ENCODE results near the gene SCCPDH.
"Not testable (repeated sequence)": the region's sequence is repeated elsewhere in the genome, so short reads cannot be mapped to it uniquely, and the experiment has no call there.

SCCPDH gene

DNA sequence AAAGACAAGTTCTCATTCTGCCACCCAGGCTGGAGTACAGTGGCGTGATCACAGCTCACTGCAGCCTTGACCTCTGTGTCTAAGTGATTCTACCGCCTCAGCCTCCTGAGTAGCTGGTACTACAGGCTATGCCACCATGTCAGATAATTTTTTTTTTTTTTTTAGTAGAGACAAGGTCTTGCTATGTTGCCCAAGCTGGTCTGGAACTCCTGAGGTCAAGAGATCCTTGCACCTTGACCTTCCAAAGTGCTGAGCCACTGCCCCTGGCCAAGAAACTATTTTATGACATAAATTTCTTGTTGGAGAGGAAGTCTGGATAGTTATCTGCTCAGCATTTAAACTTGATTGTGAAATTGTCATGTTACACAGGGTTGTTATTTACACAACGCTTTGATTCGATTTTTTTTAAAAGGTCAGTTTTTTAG, 2.1 kb downstream of the SCCPDH start:
- H3K27ac ChIP-seq (replicated peaks), result no peak overlapping the region; the same call in 1 of the 2 replicates
- DNase-seq (ENCODE audit: low read depth in 1 of 2, low spot score in 1 of 2), result peak; percentile 3 to 56
- TF ChIP-seq GABPA (IDR thresholded peaks at IDR 0.05; ENCODE audit: low read depth), result no peak
- TF ChIP-seq SPI1 (IDR thresholded peaks at IDR 0.05; ENCODE audit: borderline replicate concordance, low read depth), result no peak
- TF ChIP-seq CTCF (IDR thresholded peaks at IDR 0.05; ENCODE audit: insufficient read depth, low read length), result no peak
- no peak for TF ChIP-seq POLR2AphosphoS5 (IDR thresholded peaks at IDR 0.05; ENCODE audit: low read depth)
- TF ChIP-seq, protein P1, sequence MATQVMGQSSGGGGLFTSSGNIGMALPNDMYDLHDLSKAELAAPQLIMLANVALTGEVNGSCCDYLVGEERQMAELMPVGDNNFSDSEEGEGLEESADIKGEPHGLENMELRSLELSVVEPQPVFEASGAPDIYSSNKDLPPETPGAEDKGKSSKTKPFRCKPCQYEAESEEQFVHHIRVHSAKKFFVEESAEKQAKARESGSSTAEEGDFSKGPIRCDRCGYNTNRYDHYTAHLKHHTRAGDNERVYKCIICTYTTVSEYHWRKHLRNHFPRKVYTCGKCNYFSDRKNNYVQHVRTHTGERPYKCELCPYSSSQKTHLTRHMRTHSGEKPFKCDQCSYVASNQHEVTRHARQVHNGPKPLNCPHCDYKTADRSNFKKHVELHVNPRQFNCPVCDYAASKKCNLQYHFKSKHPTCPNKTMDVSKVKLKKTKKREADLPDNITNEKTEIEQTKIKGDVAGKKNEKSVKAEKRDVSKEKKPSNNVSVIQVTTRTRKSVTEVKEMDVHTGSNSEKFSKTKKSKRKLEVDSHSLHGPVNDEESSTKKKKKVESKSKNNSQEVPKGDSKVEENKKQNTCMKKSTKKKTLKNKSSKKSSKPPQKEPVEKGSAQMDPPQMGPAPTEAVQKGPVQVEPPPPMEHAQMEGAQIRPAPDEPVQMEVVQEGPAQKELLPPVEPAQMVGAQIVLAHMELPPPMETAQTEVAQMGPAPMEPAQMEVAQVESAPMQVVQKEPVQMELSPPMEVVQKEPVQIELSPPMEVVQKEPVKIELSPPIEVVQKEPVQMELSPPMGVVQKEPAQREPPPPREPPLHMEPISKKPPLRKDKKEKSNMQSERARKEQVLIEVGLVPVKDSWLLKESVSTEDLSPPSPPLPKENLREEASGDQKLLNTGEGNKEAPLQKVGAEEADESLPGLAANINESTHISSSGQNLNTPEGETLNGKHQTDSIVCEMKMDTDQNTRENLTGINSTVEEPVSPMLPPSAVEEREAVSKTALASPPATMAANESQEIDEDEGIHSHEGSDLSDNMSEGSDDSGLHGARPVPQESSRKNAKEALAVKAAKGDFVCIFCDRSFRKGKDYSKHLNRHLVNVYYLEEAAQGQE (IDR thresholded peaks at IDR 0.05; ENCODE audit: insufficient replicate concordance, low read depth), result no peak
- H3K27me3 ChIP-seq (ENCODE audit: insufficient read depth, poor library complexity, severe bottlenecking), result no peaks in the 10 kb centered on the region
- no peak overlapping the region for H3K4me3 ChIP-seq (replicated peaks; ENCODE audit: insufficient read depth, low read length)

DNA sequence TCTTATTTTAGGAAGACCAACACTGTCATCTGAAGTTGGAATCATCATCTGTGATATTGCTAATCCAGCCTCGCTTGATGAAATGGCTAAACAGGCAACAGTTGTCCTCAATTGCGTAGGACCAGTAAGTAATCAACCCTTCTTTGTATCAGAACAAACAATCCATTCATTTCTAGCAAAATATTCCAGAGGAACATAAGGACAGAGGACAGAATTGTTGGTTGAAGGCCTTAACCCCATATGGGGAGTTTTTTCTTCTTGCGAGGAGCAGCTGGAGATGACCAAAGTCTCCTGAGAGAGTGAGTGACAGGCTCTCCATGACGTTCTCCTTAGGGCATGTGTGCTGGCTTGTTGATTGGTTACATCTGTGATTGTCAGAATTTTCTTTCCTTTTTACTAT, 2.7 kb downstream of the SCCPDH start:
- no peak for TF ChIP-seq POLR2AphosphoS5 (IDR thresholded peaks at IDR 0.05; ENCODE audit: low read depth)
- no peak for TF ChIP-seq GABPA (IDR thresholded peaks at IDR 0.05; ENCODE audit: low read depth)
- TF ChIP-seq, protein P1 (IDR thresholded peaks at IDR 0.05; ENCODE audit: insufficient replicate concordance, low read depth), result no peak
- TF ChIP-seq SPI1 (IDR thresholded peaks at IDR 0.05; ENCODE audit: borderline replicate concordance, low read depth), result no peak
- TF ChIP-seq CTCF (IDR thresholded peaks at IDR 0.05; ENCODE audit: insufficient read depth, low read length), result no peak
- no peak for DNase-seq (ENCODE audit: low read depth in 1 of 2, low spot score in 1 of 2)
- Histone ChIP-seq H3K4me3 (replicated peaks; ENCODE audit: insufficient read depth, low read length) (no peak overlapping the region), H3K27me3 (ENCODE audit: insufficient read depth, poor library complexity, severe bottlenecking) (no peaks in the 10 kb centered on the region), H3K27ac (replicated peaks) (no peak overlapping the region; the same call in 1 of the 2 replicates)

DNA sequence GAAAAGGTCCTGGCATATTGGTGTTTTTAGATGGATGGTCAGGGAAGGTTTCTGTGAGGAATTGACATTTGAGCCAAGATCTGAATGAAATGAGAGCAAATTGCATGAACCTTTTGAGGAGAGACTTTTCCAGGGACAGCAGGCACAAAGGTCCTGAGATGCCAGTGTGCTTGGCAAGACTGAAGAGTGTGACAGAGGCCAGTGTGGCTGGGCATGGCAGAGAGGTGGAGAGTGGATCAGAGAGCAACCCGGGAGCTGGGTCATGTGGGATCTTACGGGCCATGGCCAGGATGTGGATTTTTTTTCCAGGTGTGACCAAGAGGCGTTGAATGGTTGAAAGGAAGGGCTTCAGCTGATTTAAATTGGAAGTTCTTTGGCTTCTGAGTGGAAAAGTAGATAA, 3.4 kb downstream of the SCCPDH start:
- TF ChIP-seq GABPA (IDR thresholded peaks at IDR 0.05; ENCODE audit: low read depth) (no peak), SPI1 (IDR thresholded peaks at IDR 0.05; ENCODE audit: borderline replicate concordance, low read depth) (no peak), POLR2AphosphoS5 (IDR thresholded peaks at IDR 0.05; ENCODE audit: low read depth) (no peak)
- H3K27me3 ChIP-seq (ENCODE audit: insufficient read depth, poor library complexity, severe bottlenecking), result no peaks in the 10 kb centered on the region
- no peak for DNase-seq (ENCODE audit: low read depth in 1 of 2, low spot score in 1 of 2)
- no peak overlapping the region for H3K4me3 ChIP-seq (replicated peaks; ENCODE audit: insufficient read depth, low read length)
- no peak overlapping the region for H3K27ac ChIP-seq (replicated peaks)

DNA sequence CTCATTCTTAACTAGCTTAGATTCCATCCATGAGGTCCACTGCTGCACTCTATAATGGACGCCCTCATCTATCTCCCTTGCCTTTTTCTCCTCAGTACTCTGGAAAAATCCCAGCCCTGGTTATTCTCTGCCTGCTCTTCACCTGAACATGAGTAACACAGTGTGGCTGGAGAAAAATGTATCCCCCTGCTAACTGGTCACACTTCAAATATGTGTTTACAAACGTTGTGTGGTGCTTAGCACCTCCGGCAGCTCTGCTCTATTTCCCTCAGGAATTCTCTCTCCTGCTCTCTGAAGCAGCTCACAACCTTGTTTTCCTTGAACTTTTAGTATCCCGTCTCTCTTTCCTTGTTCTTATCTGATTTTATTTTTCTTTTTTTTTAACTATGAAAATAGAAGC, 4.1 kb downstream of the SCCPDH start:
- no peak overlapping the region for H3K4me3 ChIP-seq (replicated peaks; ENCODE audit: insufficient read depth, low read length)
- DNase-seq (ENCODE audit: low read depth in 1 of 2, low spot score in 1 of 2), result no peak
- no peak overlapping the region for H3K27ac ChIP-seq (replicated peaks)
- TF ChIP-seq CTCF (IDR thresholded peaks at IDR 0.05; ENCODE audit: insufficient read depth, low read length), result no peak
- no peak for TF ChIP-seq POLR2AphosphoS5 (IDR thresholded peaks at IDR 0.05; ENCODE audit: low read depth)
- TF ChIP-seq SPI1 (IDR thresholded peaks at IDR 0.05; ENCODE audit: borderline replicate concordance, low read depth), result no peak
- no peak for TF ChIP-seq GABPA (IDR thresholded peaks at IDR 0.05; ENCODE audit: low read depth)
- TF ChIP-seq, protein P1 (IDR thresholded peaks at IDR 0.05; ENCODE audit: insufficient replicate concordance, low read depth), result no peak
- no peaks in the 10 kb centered on the region for H3K27me3 ChIP-seq (ENCODE audit: insufficient read depth, poor library complexity, severe bottlenecking)

- H3K27ac ChIP-seq (replicated peaks); H3K4me3 ChIP-seq (replicated peaks; ENCODE audit: insufficient read depth, low read length); DNase-seq (ENCODE audit: low read depth in 1 of 2, low spot score in 1 of 2); H3K27me3 ChIP-seq (ENCODE audit: insufficient read depth, poor library complexity, severe bottlenecking): not testable (repeated sequence)
These were observed 4.8 kb downstream of the SCCPDH start for GRCh38 chr1:246729040-246729439.

Data from HL-60 (cell line).